ENCODE measurements around the gene NSD2.

Gene NSD2

DNA sequence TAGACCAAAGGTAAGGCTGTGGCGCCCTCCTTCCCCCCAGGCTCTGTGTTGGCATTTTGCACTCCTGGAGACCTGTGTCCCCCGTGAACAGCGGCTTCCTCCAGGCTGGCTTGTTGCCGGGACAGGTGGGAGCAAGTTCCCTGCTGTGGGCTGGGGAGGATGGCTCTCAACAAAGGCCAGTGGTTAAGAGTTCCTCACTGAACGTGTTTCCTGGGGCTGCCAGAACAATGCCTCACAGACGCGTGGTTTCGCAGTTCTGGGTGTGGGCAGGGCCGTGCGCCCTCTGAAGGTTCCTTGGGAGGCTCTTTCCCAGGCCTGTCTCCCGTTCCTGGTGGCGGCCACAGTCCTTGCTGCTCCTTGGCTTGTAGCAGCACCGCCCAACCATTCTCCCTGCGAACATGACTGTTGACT lies 104.2 kb downstream of the NSD2 start:
- no peak for DNase-seq

DNA sequence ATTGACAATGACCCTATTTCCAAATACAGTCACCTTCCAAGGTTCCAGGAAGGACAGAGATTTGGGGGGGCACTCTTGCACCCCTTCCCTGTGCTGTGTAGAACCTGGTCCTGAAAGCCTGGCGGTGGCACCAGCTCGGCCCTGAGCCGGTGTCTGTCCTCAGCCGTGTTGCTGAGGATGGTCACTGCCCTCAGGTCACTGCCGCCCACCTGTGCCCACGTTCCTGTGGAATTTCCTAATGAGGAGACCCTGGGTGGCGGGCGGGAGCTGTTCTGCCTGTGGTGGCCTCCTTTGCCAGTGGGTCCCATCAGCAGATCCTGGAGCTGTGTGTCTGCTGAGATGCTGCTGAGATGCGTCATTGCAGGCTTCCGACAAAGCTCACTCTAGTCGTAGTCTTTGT lies 104.7 kb downstream of the NSD2 start:
- DNase-seq, result no peak

DNA sequence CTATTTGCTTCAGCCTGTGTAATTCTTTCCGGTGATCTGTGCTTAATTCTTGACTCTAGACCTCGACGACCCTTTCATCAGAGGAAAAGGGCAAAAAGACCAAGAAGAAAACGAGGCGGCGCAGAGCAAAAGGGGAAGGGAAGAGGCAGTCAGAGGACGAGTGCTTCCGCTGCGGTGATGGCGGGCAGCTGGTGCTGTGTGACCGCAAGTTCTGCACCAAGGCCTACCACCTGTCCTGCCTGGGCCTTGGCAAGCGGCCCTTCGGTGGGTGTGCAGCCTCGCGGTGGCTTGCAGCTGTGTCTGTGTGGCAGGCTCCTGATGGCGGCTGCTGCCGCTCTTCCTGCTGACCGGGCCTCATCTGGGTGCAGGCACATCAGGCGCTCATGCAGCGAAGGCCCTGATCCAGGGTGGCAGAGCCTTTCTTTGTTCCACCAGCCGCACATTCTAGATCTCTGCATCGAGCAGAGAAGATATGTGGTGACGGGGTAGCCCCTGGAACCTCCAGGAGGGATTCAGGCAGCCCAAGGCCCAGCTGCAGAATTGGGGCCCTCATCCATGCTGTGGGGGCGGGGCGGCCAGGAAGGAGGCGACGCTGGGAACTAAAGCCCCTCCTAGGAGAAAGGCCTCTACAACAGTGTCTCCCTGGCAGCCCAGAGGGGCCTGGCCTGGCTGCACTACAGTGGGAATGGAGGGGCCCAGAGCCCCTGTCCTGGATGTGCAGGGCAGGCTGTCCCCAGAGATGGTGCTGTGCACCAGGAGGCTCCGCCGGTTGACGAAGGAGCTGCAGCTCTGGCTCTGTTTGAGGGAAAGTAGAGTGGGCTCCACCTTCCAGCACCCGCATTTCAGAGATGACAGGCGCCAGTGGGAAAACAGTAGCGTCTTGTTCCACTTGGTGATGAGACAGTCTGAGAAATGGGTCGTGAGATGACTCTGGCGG lies 105.5 kb downstream of the NSD2 start:
- no peak for DNase-seq

- no peak for DNase-seq
Observed at GRCh38 chr4:1978226-1978625, 107.0 kb downstream of the NSD2 start.

DNA sequence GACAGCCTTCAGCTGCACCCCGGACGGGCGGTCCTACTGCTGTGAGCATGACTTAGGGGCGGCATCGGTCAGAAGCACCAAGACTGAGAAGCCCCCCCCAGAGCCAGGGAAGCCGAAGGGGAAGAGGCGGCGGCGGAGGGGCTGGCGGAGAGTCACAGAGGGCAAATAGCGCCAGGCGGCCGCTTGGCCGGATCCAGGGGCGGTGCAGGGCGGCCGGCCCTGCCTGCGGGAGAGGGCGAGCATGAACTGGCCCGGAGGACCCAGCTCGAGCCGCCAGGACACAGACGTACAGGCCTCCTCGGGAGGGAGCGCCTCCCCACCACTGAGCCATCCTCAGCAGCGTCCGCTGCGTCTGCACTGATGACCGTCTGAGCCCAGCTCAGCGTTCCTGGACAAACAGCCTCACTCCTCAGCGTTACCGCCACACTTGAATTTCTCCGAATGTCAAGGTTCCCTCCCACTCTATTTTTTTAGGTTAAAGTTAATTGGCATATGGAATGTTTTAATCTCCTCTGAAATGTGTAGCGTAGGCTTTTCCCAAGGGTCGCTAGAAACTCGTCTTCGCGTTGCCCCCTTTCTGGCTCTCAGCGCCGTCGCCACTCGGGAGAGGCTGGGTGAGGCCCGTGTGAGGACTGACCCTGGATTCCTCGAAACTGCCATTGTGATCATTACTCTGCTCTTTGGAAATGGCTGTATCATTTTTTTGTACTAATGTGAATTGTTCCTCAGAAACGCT lies 107.7 kb downstream of the NSD2 start:
- no peak for DNase-seq

DNA sequence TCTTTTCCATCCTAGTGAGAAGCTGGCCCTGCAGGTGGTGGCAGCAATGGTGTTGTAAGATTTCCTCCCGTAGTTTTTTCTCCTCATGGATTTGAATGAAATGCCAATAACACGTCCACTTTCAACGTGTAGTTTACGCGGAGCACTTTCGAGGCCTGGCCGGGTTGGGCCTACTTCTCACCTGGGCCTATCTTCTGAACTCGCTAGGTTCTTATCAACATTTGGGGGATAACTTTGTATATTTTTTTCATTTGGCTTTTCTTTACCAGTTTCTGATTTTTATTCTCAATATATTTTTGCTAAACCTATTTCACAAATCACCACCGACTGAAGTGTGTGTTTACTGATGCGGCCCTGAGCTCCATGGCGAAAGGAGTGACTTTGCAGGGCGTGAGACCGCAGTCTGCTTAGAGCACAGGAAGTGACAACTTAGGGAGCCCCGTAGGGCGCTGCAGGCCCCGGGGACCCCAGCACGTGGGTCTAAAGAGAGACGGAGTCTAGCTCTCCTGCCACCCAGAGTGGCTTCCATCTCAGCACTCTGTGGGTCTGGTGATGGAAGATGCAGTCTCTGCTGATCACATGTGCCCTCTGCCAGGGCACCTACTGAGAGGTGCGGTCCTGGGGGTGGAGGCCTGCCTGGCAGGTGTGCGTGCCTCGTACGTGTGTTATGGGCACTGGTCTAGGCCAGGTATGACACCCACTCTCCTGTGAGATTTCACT lies 108.4 kb downstream of the NSD2 start:
- DNase-seq, result no peak

DNA sequence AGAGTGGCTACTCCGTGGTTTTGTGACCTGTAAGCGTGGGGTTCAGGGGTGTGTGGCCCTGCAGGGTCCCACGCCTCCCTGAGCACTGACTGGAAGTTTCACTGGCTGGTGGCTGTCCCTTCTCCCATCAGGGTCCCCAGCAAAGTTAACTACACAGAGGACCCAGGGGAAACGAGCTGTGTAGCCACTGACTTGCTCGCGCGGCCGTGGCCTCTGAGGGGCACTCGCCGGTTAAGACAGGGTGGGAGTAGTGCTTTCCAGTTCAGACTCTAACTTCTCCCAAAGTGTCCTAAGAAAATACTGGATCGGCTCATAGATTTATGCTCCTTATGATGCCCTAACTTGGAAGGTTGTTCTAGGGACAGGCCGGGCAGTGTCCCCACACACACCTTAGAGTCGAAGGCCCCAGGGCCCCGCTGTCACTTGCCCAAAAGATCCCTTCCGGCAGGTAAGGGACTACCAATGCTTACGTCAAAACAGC lies 109.4 kb downstream of the NSD2 start:
- DNase-seq, result no peak

- DNase-seq, result no peak
Observed at GRCh38 chr4:1981251-1982058, 110.3 kb downstream of the NSD2 start.

DNA sequence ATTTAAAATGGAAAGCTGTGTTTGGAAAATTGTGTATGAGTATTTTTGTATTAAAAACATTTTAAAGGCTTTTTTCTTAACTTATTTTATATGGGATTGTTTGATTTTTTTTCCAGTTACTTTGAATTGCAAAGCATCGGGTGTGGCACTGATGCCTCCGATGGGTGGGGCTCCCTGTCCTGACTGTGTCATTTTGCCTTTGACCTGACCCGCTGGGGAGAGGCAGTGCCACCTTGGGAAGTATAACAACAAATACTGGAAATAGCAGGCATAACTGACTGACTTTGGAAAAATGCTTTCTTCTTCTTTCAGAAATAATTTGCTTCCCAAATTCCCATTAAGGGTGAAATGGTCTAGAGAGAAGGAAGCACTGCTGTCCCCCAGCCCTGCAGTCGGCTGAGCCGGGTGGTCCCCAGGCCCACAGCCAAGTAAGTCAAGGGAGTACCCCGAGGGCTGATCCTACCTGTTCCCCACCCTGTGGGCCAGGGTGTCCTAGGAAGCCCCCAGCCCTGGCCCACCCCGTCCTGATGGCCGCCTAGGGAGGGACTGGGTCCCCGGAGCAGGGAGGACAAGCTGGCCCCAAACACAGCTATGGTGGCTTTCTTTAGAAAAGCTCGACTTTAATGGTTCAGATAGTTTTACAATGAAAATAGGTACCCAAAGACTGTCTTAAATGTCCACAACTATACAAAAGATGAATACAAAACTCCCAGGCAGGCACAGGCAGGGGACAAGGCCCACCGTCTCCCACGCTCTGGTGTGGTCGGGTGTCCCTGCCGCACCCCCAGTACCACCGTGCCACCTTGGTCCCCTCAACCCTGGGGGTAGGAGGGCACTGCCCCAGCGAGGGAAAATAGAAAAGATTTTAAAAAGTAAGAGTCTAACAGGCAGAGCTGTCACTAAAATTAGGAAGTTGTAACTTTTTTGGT lies 111.2 kb downstream of the NSD2 start:
- DNase-seq, result no peak

DNA sequence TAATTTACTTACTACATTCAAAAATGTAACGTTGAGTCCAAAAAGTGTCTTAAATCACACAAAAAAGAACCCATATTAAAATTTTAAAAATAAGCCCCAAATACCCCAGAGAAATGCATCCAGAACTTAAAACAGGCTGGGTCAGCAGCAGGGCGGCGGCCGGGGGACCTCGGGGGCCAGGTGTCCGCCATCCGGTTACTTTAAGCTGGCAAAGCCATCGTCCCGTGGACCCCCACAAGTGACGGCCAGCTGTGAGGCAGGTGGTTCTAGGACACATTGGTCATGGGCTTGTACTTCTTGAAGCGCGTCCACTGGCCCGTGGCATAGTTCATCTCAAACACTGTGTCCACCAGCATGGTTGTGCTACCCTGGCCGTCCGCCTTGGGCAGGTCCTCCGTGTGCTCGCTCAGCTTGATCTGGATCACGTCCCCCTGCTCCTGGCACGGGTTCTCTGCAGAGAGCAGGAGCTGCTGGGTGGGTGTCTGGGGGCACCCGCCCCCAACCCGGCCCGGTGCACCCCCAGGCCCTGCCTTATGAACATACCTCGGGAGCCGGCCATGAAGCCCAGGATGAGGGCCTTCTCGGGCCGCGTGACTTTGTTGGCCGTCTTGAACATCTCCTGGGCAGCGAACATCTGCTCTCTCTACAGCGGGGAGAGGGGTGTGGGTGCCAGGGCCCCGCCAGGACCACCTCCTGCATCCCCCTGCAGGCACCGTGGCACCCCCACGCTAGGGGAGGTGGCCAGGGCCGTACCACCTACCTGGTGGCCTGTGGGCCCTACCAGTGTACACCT lies 112.1 kb downstream of the NSD2 start:
- DNase-seq, result no peak

GRCh38 chr4:1983846-1984405 lies 112.7 kb downstream of the NSD2 start:
- DNase-seq, result no peak

DNA sequence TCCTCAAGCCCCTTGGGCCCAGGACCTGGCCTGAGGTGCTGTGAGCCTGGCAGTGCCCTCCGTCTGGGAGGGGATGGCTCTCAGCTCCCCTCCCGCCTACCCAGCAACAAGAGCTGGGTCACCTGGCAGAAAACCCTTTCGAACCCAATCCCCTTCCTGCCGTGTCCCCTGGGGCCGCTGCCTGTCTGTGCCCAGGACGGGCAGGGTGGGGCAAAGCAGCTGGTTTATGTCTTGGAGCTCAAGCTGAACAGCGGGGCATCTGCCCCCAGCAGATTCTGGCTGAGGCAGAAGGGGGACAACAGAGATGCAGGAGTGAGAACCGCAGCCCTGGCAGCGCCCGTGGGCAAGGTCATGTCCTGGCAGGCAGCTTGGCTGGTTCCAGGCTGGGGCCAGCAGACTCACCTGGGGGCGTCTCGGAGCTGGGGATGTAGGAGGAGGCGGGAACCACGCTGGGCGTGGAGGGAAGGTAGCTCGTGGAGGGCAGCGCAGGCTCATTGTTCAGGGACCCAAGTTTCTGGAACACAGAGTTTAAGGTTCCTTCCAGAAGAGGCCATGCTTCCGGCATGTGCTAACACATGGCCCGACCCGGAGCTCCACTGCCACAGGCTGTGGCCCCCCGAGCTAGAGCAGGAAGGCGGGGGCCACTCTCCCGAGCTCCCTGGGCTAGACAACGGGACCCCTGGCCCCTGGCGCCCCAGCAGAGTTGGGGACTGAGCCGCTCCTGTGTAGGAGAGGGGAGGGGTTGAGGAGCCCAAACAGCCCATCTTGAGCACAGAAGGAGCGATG lies 113.4 kb downstream of the NSD2 start:
- DNase-seq, result no peak

- no peak for DNase-seq
Observed at GRCh38 chr4:1985294-1985693, 114.1 kb downstream of the NSD2 start.

DNA sequence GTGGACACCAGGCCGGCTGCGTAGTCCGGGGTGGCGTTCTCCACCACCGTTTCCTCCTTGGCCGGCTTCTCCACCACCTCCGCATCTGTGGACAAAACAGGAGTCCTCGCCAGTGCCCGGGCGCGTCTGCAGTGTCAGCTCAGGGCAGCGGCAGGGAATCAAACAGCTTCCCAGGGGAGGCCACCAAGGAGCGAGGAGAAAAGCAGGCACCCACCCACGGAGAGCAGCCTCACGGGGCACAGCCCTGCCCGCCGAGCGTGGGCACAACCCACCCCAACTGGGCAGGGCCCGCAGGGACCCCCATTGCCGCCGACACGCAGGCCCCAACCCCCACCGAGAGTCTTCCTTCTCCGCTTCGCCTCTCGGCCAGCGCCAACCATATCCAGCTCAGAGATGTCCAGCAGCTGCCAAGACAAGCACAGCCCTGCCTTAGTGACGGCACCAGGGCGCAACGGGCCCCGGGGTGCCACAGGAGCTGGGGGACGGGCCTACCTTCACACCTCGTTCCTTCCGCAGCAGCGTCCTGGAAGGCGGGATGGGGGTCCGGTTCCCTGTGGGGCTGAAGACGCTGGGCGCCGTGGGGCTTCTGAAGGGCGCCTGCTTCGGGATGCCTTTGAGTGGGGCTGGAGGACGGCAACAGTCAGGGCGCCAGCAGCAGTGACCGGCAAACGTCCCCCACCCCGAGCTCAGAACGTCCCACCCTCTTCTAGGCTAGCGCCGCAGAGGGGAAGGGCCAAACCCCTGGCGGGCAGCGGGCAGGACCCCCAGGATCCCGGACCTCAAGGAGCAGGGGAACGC lies 114.8 kb downstream of the NSD2 start:
- no peak for DNase-seq

- DNase-seq, result no peak
Observed at GRCh38 chr4:1986578-1987210, 115.5 kb downstream of the NSD2 start.

GRCh38 chr4:1987296-1987695 lies 116.1 kb downstream of the NSD2 start:
- DNase-seq, result no peak

DNA sequence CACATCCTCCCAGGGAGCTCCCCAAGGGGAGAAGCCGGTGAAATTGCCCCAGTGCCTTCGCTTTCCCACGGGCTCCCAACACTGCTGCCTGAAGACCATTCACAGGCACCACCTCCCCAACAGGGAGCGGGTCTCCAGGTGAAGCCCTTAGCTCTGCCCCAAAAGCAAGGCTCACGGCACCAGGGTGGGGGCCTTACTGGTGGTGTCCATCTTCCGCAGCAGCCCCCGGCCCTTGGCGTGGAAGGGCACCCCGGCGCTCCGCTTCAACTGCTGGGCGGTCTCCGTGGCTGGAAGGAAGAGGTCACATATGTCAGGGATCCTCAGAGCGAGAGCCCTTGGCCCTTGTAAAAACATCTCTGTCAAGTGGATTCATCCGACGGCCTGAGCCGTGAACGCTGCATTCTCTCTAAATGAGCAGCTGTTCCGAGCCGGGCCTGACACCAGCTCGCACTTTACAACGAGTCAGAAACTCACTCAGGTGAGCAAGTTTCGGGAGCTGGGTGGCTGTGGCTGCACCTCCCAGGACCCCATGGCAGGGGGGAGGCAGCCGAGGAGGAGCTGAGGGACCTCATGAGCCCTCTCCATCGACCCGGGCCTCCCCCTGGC lies 116.6 kb downstream of the NSD2 start:
- DNase-seq, result no peak
